K562 (cell line): ENCODE data around the gene CCDC9B. TPM values are rescaled to one million over a fixed set of nuclear protein-coding genes. Genes with fewer than 3 reads are reported as not detected.

ENCODE experiments used
- ATAC-seq: fragments of 200-7000 bp; cut with Tn5 transposase; 3 replicates; pipeline ENCODE4 v1.9.1; 2020; ENCODE audit warnings: moderate library complexity
- BruUV-seq: library from RNA; stranded (reverse); fragments of 400-500 nt; replicated peaks from 2 replicates; lab custom pipeline; 2021; lab: Mats Ljungman, UMichigan
- CTCF ChIA-PET: fragments of 300-600 bp; formaldehyde crosslinking; extraction: SDS; loops from one replicate; lab custom pipeline; 2021; ENCODE audit warnings: low intra/inter-chr PET ratio; lab: Yijun Ruan, JAX
- POLR2A ChIA-PET: fragments of 300-600, 350-650 bp; sonication (Branson Sonifier 250); formaldehyde crosslinking; extraction: SDS; loops from one replicate; lab custom pipeline; 2021; ENCODE audit warnings: antibody characterized with exemption, inconsistent platforms; lab: Yijun Ruan, JAX
- DNase-seq, 4 experiments: peaks; one replicate each; pipeline versions ENCODE4 v3.0.0 to v3.0.0-alpha.2; 2011 to 2018; ENCODE audit warnings: low spot score in 3 of 4, mixed read lengths in 3 of 4; ENCODE audit errors: extremely low read depth in 1 of 4
- FAIRE-seq: peaks from 2 replicates; lab custom pipeline; 2011; peaks lifted over from hg19 to GRCh38; lab: Jason Lieb, UNC
- H2AFZ ChIP-seq: 2 replicates; pipeline ENCODE4 v1.6.0; 2011; ENCODE audit warnings: low read depth, low read length, control low read depth, inconsistent platforms
- H3K27ac ChIP-seq: fragments of 200-600 bp; 3 replicates; pipeline ENCODE4 v1.8.0; 2011; ENCODE audit warnings: low read depth, mild to moderate bottlenecking, control low read depth, inconsistent platforms, low read length, moderate library complexity, mixed read lengths; ENCODE audit errors: extremely low read depth
- H3K27me3 ChIP-seq, 2 experiments: fragments of 300-600 bp in 1 of 2; 2 replicates in 1 of 2; 3 replicates in 1 of 2; pipeline versions ENCODE4 v1.6.0 to v1.8.0; 2011; ENCODE audit warnings: inconsistent platforms in 2 of 2, low read length in 2 of 2, mild to moderate bottlenecking in 1 of 2, mixed read lengths in 1 of 2, moderate library complexity in 1 of 2; ENCODE audit not compliant: control insufficient read depth in 2 of 2, insufficient read depth in 2 of 2
- H3K36me3 ChIP-seq: fragments of 300-600 bp; 3 replicates; pipeline ENCODE4 v1.8.0; 2011; ENCODE audit warnings: mild to moderate bottlenecking, low read length, inconsistent platforms; ENCODE audit not compliant: control insufficient read depth, insufficient read depth
- H3K4me1 ChIP-seq, 2 experiments: fragments of 200-600 bp in 1 of 2; replicated peaks in 1 of 2; 2 replicates in 1 of 2; 3 replicates in 1 of 2; pipeline versions ENCODE4 v1.5.1 to v1.8.0; 2011; ENCODE audit warnings: inconsistent platforms in 2 of 2, low read length in 2 of 2, mild to moderate bottlenecking in 1 of 2, mixed read lengths in 1 of 2, moderate library complexity in 1 of 2; ENCODE audit not compliant: control insufficient read depth in 2 of 2, insufficient read depth in 2 of 2
- H3K4me2 ChIP-seq: 2 replicates; pipeline ENCODE4 v1.6.1; 2011; ENCODE audit warnings: low read length, control low read depth, inconsistent platforms, mixed read lengths; ENCODE audit not compliant: insufficient read depth
- H3K4me3 ChIP-seq: fragments of 200-600 bp; sonication (generic), shearing (Covaris generic); 2 replicates; pipeline ENCODE4 v1.5.1; 2016; ENCODE audit warnings: control low read depth, inconsistent platforms
- H3K79me2 ChIP-seq: fragments of 200-600 bp; 3 replicates; pipeline ENCODE4 v1.8.0; 2011; ENCODE audit warnings: low read length, inconsistent platforms; ENCODE audit not compliant: control insufficient read depth, insufficient read depth
- H3K9ac ChIP-seq, 2 experiments: 2 replicates each; pipeline versions ENCODE4 v1.6.0 to v1.6.1; 2011; ENCODE audit warnings: low read depth in 2 of 2, low read length in 2 of 2, control low read depth in 1 of 2, inconsistent platforms in 1 of 2, mild to moderate bottlenecking in 1 of 2, mixed read lengths in 1 of 2; ENCODE audit not compliant: insufficient read depth in 1 of 2
- H3K9me1 ChIP-seq: one replicate; pipeline ENCODE4 v1.6.0; 2011; ENCODE audit warnings: inconsistent platforms, mild to moderate bottlenecking, low read length, moderate library complexity; ENCODE audit not compliant: control insufficient read depth, insufficient read depth
- H3K9me3 ChIP-seq: replicated peaks from 2 replicates; pipeline ENCODE4 v1.5.1; 2011; ENCODE audit warnings: low read depth, low read length, inconsistent platforms; ENCODE audit not compliant: control insufficient read depth, insufficient read depth
- H4K20me1 ChIP-seq: replicated peaks from 2 replicates; pipeline ENCODE4 v1.6.1; 2011; ENCODE audit warnings: low read length, inconsistent platforms, mixed read lengths; ENCODE audit not compliant: control insufficient read depth, insufficient read depth
- FOXK2 ChIP-seq, 2 experiments: fragments of 450-650 bp; IDR thresholded peaks in 1 of 2; conservative IDR thresholded peaks in 1 of 2; 2 replicates each; pipeline ENCODE4 v1.6.1; 2016; ENCODE audit warnings: low read depth in 2 of 2, mild to moderate bottlenecking in 1 of 2
- SNIP1 ChIP-seq: fragments of 450-650 bp; IDR thresholded peaks from 2 replicates; pipeline ENCODE4 v1.7.1; 2017; ENCODE audit warnings: low read depth, mild to moderate bottlenecking
- ZNF121 ChIP-seq: sonication (generic); formaldehyde crosslinking; conservative IDR thresholded peaks from 2 replicates; pipeline ENCODE4 v1.8.0; 2022; ENCODE audit warnings: missing genetic modification reagents
- ZNF764 ChIP-seq: fragments of 250-450 bp; sonication (Bioruptor Pico); IDR thresholded peaks from 2 replicates; pipeline ENCODE4 v1.4.0; 2020; ENCODE audit warnings: low read depth, mild to moderate bottlenecking, moderate library complexity
- ZNF780A ChIP-seq: fragments of 250-450 bp; sonication (Bioruptor Pico); IDR thresholded peaks from 2 replicates; pipeline ENCODE4 v1.5.0; 2021; ENCODE audit warnings: mild to moderate bottlenecking
- ZZZ3 ChIP-seq: fragments of 450-650 bp; IDR thresholded peaks from 2 replicates; pipeline ENCODE4 v1.6.1; 2016; ENCODE audit warnings: antibody characterized with exemption, mild to moderate bottlenecking, moderate library complexity
- WGBS: fragments of 100-300 bp; shearing (Covaris generic); methylation state at CpG from one replicate; pipeline ENCODE4 v1.1.6; 2016; ENCODE audit warnings: low coverage, mixed read lengths; ENCODE audit not compliant: insufficient coverage; ENCODE audit errors: missing lambda C conversion rate; 5-methylcytosine and 5-hydroxymethylcytosine counted together
- in situ Hi-C: fragments of 300-500 bp; cut with MboI; formaldehyde crosslinking; loops from 4 replicates; pipeline ENCODE4 v1.15.0; 2018; ENCODE audit warnings: inconsistent platforms, mixed read lengths
- intact Hi-C: fragments of 100-400 bp; cut with micrococcal nuclease; formaldehyde crosslinking; loops from 2 replicates; pipeline ENCODE4 v1.14.2; 2022
- polyA plus RNA-seq, 8 experiments: library from polyadenylated mRNA; depleted of rRNA in 4 of 8; stranded (reverse) in 5 of 8; unstranded in 3 of 8; fragments of >200 nt; fragmentation: Nextera tagmentation in 2 of 8; fragmentation: Illumina TruSeq in 1 of 8; extraction: Ambion mirVana in 2 of 8; extraction: Trizol in 1 of 8; gene quantifications; 2 replicates each; pipeline versions ENCODE4 v1.2.1 to v1.2.3, GENCODE V29; 2011 to 2014; ENCODE audit warnings: inconsistent platforms in 1 of 8, missing spikeins in 1 of 8
- total RNA-seq, 7 experiments: library from RNA; depleted of rRNA in 6 of 7; stranded (reverse); fragments of >200 nt in 6 of 7; fragmentation: Illumina TruSeq in 2 of 7; extraction: Trizol in 2 of 7; gene quantifications; 2 replicates each; pipeline versions ENCODE4 v1.2.1 to v1.2.3, GENCODE V29; 2011 to 2021; ENCODE audit warnings: low replicate concordance in 1 of 7
- TF ChIP-seq, protein P1 (sequence below): sonication (generic); formaldehyde crosslinking; IDR thresholded peaks from 2 replicates; pipeline ENCODE4 v1.8.1; 2022; ENCODE audit warnings: missing genetic modification reagents
- TF ChIP-seq, protein P2 (sequence below): sonication (generic); formaldehyde crosslinking; IDR thresholded peaks from 2 replicates; pipeline ENCODE4 v1.8.1; 2023; ENCODE audit warnings: mild to moderate bottlenecking, missing genetic modification reagents
- TF ChIP-seq, protein P3 (sequence below): fragments of 200-800 bp; sonication (Bioruptor generic); IDR thresholded peaks from 2 replicates; pipeline ENCODE4 v1.6.1; 2017; ENCODE audit warnings: missing genetic modification characterization, missing compliant biosample characterization
- TF ChIP-seq, protein P4 (sequence below): fragments of 450-650 bp; IDR thresholded peaks from 2 replicates; pipeline ENCODE4 v1.6.1; 2016; ENCODE audit warnings: antibody characterized with exemption

The CCDC9B gene
- total and polyA plus RNA-seq, 9 of the 15 experiments (the other 6 are each of a cell fraction or from before 2014, with no cell fraction given), result 0.01 to 0.47 (median 0.15) TPM; not detected in 1

DNA sequence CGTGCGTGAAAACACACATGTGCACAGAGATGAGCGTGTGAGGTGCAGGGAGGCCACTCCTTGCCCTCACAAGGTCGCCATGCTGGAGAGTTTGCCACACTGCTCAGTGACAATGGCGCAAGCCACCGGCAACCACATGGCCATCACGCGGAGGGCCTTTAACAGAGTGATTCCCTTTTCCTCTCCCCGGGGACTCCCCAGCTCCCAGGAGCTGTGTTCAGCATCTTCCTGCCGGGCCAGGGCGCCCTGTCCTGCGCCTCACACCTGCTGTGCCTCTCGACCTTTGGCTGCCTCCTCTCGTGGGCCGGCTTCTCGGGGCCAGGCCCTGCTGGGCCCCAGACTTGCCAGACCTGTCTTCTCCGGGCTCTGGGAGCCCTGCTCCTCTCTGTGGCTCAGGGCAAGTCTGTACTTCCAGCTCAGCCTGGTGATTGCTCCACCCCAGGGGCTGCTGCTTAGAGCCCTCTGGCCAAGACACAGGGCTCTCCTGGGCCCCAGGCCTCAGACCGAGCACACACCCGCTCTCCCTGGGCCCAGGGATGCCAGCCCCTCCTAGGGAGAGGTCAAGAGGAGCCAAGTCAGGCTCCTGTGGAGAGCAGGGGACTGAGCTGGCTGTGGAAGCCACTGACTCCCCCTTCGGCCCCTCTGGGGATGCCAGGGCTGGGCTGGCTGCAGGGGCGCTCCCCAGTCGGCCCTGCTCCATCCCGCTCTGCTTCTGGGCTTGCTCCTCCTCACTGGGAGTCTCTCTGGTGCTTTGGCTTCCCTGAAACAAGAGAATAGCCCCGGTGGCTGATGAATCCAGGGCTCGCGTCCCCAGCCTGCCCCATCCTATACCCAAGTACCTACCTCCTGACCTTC lies 5.6 kb downstream of the CCDC9B start:
- peaks cover 6% of the 10 kb centered on the region; the same call in 1 of the 2 replicates for H4K20me1 ChIP-seq
- 76% methylated on average over 23 of the region's 26 CpGs for WGBS
- no peak for TF ChIP-seq FOXK2 (conservative IDR thresholded peaks at IDR 0.05 in 1 of 2, IDR thresholded peaks at IDR 0.05 in 1 of 2; ENCODE audit: low read depth in 2 of 2)
- TF ChIP-seq, protein P1, sequence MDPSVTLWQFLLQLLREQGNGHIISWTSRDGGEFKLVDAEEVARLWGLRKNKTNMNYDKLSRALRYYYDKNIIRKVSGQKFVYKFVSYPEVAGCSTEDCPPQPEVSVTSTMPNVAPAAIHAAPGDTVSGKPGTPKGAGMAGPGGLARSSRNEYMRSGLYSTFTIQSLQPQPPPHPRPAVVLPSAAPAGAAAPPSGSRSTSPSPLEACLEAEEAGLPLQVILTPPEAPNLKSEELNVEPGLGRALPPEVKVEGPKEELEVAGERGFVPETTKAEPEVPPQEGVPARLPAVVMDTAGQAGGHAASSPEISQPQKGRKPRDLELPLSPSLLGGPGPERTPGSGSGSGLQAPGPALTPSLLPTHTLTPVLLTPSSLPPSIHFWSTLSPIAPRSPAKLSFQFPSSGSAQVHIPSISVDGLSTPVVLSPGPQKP (CRISPR knock-in tag), result no peak
- TF ChIP-seq ZNF121 (CRISPR knock-in tag), result no peak
- TF ChIP-seq, protein P2, sequence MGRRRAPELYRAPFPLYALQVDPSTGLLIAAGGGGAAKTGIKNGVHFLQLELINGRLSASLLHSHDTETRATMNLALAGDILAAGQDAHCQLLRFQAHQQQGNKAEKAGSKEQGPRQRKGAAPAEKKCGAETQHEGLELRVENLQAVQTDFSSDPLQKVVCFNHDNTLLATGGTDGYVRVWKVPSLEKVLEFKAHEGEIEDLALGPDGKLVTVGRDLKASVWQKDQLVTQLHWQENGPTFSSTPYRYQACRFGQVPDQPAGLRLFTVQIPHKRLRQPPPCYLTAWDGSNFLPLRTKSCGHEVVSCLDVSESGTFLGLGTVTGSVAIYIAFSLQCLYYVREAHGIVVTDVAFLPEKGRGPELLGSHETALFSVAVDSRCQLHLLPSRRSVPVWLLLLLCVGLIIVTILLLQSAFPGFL (CRISPR knock-in tag), result no peak
- no peak for TF ChIP-seq ZNF780A (CRISPR knock-in tag)
- no peak for TF ChIP-seq SNIP1
- no peak for TF ChIP-seq ZNF764
- no peak for TF ChIP-seq ZZZ3
- TF ChIP-seq, protein P3, sequence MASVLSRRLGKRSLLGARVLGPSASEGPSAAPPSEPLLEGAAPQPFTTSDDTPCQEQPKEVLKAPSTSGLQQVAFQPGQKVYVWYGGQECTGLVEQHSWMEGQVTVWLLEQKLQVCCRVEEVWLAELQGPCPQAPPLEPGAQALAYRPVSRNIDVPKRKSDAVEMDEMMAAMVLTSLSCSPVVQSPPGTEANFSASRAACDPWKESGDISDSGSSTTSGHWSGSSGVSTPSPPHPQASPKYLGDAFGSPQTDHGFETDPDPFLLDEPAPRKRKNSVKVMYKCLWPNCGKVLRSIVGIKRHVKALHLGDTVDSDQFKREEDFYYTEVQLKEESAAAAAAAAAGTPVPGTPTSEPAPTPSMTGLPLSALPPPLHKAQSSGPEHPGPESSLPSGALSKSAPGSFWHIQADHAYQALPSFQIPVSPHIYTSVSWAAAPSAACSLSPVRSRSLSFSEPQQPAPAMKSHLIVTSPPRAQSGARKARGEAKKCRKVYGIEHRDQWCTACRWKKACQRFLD (CRISPR knock-in tag), result no peak
- TF ChIP-seq, protein P4, sequence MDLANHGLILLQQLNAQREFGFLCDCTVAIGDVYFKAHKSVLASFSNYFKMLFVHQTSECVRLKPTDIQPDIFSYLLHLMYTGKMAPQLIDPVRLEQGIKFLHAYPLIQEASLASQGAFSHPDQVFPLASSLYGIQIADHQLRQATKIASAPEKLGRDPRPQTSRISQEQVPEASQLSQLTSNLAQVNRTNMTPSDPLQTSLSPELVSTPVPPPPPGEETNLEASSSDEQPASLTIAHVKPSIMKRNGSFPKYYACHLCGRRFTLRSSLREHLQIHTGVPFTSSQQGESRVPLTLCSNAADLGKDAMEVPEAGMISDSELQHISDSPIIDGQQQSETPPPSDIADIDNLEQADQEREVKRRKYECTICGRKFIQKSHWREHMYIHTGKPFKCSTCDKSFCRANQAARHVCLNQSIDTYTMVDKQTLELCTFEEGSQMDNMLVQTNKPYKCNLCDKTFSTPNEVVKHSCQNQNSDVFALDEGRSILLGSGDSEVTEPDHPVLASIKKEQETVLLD, result no peak
- peaks cover 40 to 71% of the 10 kb centered on the region in 2 experiments for H3K4me1 ChIP-seq
- ATAC-seq (no peak), FAIRE-seq (no peak), DNase-seq (no peak)
- peak overlapping the region; percentile 69; the same call in 1 of the 2 replicates for H2AFZ ChIP-seq
- peak overlapping the region in 1 of 2 experiments; percentile 81; a peak in 1 of 4 replicates for H3K9ac ChIP-seq
- CTCF ChIA-PET, result no interaction called here
- no peak overlapping the region for H3K4me3 ChIP-seq
- no peaks in the 10 kb centered on the region for H3K9me3 ChIP-seq
- H3K79me2 ChIP-seq, result no peaks in the 10 kb centered on the region
- in situ Hi-C loops (no loop called here), intact Hi-C loops (loop anchor here (5.0 kb wide), 1 partner anchor 118 kb away; no protein-coding TSS in a partner anchor)
- POLR2A ChIA-PET, result interaction anchor here (0.5 to 1.1 kb wide), 2 partner anchors 62 to 108 kb away, joined by 3 to 4 read pairs; no protein-coding TSS in a partner anchor
- no peak overlapping the region for H3K27ac ChIP-seq
- H3K27me3 ChIP-seq, result no peaks in the 10 kb centered on the region
- H3K4me2 ChIP-seq, result no peak overlapping the region
- no peaks in the 10 kb centered on the region for H3K9me1 ChIP-seq
- no TSS peak for BruUV-seq
- no peaks in the 10 kb centered on the region; the same call in 2 of the 3 replicates for H3K36me3 ChIP-seq
